ENCODE measurements around the gene HMX1.

HMX1 gene

GRCh38 chr4:8913121-8913857 is 41.6 kb upstream of the HMX1 start:
- H3K27me3 Mint-ChIP-seq = peaks cover 4% of the 10 kb centered on the region
- H3K4me1 Mint-ChIP-seq = no peaks in the 10 kb centered on the region
- H3K27ac Mint-ChIP-seq = no peak overlapping the region
- H3K36me3 Mint-ChIP-seq = no peaks in the 10 kb centered on the region
- DNase-seq (ENCODE audit: low spot score in 2 of 2) (no peak), ATAC-seq (ENCODE audit: low read depth) (no peak)
- H3K9me3 Mint-ChIP-seq = peaks cover 1% of the 10 kb centered on the region
- no peak overlapping the region for H3K4me3 Mint-ChIP-seq

GRCh38 chr4:8912506-8912905 is 40.9 kb upstream of the HMX1 start:
- peaks cover 2% of the 10 kb centered on the region for H3K27me3 Mint-ChIP-seq
- no peaks in the 10 kb centered on the region for H3K36me3 Mint-ChIP-seq
- H3K4me3 Mint-ChIP-seq = no peak overlapping the region
- peaks cover 1% of the 10 kb centered on the region for H3K9me3 Mint-ChIP-seq
- no peaks in the 10 kb centered on the region for H3K4me1 Mint-ChIP-seq
- no peak for DNase-seq (ENCODE audit: low spot score in 2 of 2)
- no peak overlapping the region for H3K27ac Mint-ChIP-seq
- ATAC-seq (ENCODE audit: low read depth) = no peak

GRCh38 chr4:8912089-8912455 is 40.4 kb upstream of the HMX1 start:
- no peak overlapping the region for H3K4me3 Mint-ChIP-seq
- peaks cover 2% of the 10 kb centered on the region for H3K27me3 Mint-ChIP-seq
- no peaks in the 10 kb centered on the region for H3K4me1 Mint-ChIP-seq
- H3K9me3 Mint-ChIP-seq = peaks cover 1% of the 10 kb centered on the region
- H3K27ac Mint-ChIP-seq = no peak overlapping the region
- ATAC-seq (ENCODE audit: low read depth) (no peak), DNase-seq (ENCODE audit: low spot score in 2 of 2) (no peak)
- H3K36me3 Mint-ChIP-seq = no peaks in the 10 kb centered on the region

GRCh38 chr4:8911316-8912088 is 39.9 kb upstream of the HMX1 start:
- Mint-ChIP-seq H3K36me3 (no peaks in the 10 kb centered on the region), H3K4me3 (no peak overlapping the region), H3K27ac (no peak overlapping the region), H3K27me3 (peaks cover 6% of the 10 kb centered on the region), H3K4me1 (no peaks in the 10 kb centered on the region), H3K9me3 (peaks cover 1% of the 10 kb centered on the region)
- DNase-seq (ENCODE audit: low spot score in 2 of 2) = no peak
- no peak for ATAC-seq (ENCODE audit: low read depth)

GRCh38 chr4:8910822-8911315 is 39.2 kb upstream of the HMX1 start:
- Mint-ChIP-seq H3K9me3 (peaks cover 1% of the 10 kb centered on the region), H3K36me3 (no peaks in the 10 kb centered on the region), H3K27ac (no peak overlapping the region), H3K4me1 (no peaks in the 10 kb centered on the region), H3K27me3 (peaks cover 6% of the 10 kb centered on the region), H3K4me3 (no peak overlapping the region)
- ATAC-seq (ENCODE audit: low read depth) (no peak), DNase-seq (ENCODE audit: low spot score in 2 of 2) (no peak)

GRCh38 chr4:8910100-8910821 is 38.6 kb upstream of the HMX1 start:
- peaks cover 1% of the 10 kb centered on the region for H3K9me3 Mint-ChIP-seq

GRCh38 chr4:8909548-8909947 is 37.9 kb upstream of the HMX1 start:
- Mint-ChIP-seq H3K27me3 (peaks cover 6% of the 10 kb centered on the region), H3K4me1 (no peaks in the 10 kb centered on the region), H3K4me3 (no peak overlapping the region), H3K36me3 (no peaks in the 10 kb centered on the region), H3K9me3 (peaks cover 1% of the 10 kb centered on the region), H3K27ac (no peak overlapping the region)
- no peak for ATAC-seq (ENCODE audit: low read depth)
- no peak for DNase-seq (ENCODE audit: low spot score in 2 of 2)

More at GRCh38 chr4:8910100-8910821, 38.6 kb upstream of the HMX1 start:
- H3K36me3 Mint-ChIP-seq = no peaks in the 10 kb centered on the region
- H3K27me3 Mint-ChIP-seq = peaks cover 6% of the 10 kb centered on the region
- ATAC-seq (ENCODE audit: low read depth) = no peak
- DNase-seq (ENCODE audit: low spot score in 2 of 2) = no peak
- no peak overlapping the region for H3K4me3 Mint-ChIP-seq
- no peaks in the 10 kb centered on the region for H3K4me1 Mint-ChIP-seq
- H3K27ac Mint-ChIP-seq = no peak overlapping the region

- H3K9me3 Mint-ChIP-seq = peaks cover 1% of the 10 kb centered on the region
- peaks cover 6% of the 10 kb centered on the region for H3K27me3 Mint-ChIP-seq
- DNase-seq (ENCODE audit: low spot score in 2 of 2) (no peak), ATAC-seq (ENCODE audit: low read depth) (no peak)
- H3K27ac Mint-ChIP-seq = no peak overlapping the region
- no peak overlapping the region for H3K4me3 Mint-ChIP-seq
- H3K4me1 Mint-ChIP-seq = no peaks in the 10 kb centered on the region
- H3K36me3 Mint-ChIP-seq = no peaks in the 10 kb centered on the region
Observed at GRCh38 chr4:8908206-8908893, 36.7 kb upstream of the HMX1 start.

GRCh38 chr4:8907596-8908205 is 36.1 kb upstream of the HMX1 start:
- Mint-ChIP-seq H3K4me3 (no peak overlapping the region), H3K9me3 (peaks cover 1% of the 10 kb centered on the region), H3K36me3 (no peaks in the 10 kb centered on the region), H3K27ac (no peak overlapping the region), H3K4me1 (no peaks in the 10 kb centered on the region), H3K27me3 (peaks cover 4% of the 10 kb centered on the region)
- DNase-seq (ENCODE audit: low spot score in 2 of 2) = no peak
- ATAC-seq (ENCODE audit: low read depth) = no peak

- Mint-ChIP-seq H3K27me3 (peaks cover 4% of the 10 kb centered on the region), H3K27ac (no peak overlapping the region), H3K4me1 (no peaks in the 10 kb centered on the region), H3K9me3 (peaks cover 4% of the 10 kb centered on the region), H3K36me3 (no peaks in the 10 kb centered on the region), H3K4me3 (no peak overlapping the region)
- ATAC-seq (ENCODE audit: low read depth) (no peak), DNase-seq (ENCODE audit: low spot score in 2 of 2) (no peak)
Observed at GRCh38 chr4:8906991-8907595, 35.5 kb upstream of the HMX1 start.

- Mint-ChIP-seq H3K4me1 (no peaks in the 10 kb centered on the region), H3K4me3 (no peak overlapping the region), H3K27me3 (peaks cover 4% of the 10 kb centered on the region), H3K27ac (no peak overlapping the region), H3K36me3 (no peaks in the 10 kb centered on the region), H3K9me3 (peaks cover 7% of the 10 kb centered on the region)
- DNase-seq (ENCODE audit: low spot score in 2 of 2) = no peak
- no peak for ATAC-seq (ENCODE audit: low read depth)
Observed at GRCh38 chr4:8906668-8906970, 35.0 kb upstream of the HMX1 start.

- Mint-ChIP-seq H3K36me3 (no peaks in the 10 kb centered on the region), H3K27me3 (peaks cover 4% of the 10 kb centered on the region), H3K4me1 (no peaks in the 10 kb centered on the region), H3K9me3 (peaks cover 11% of the 10 kb centered on the region), H3K4me3 (no peak overlapping the region), H3K27ac (no peak overlapping the region)
- DNase-seq (ENCODE audit: low spot score in 2 of 2) = no peak
- no peak for ATAC-seq (ENCODE audit: low read depth)
Observed at GRCh38 chr4:8905773-8906667, 34.4 kb upstream of the HMX1 start.
